Endothelial cell of umbilical vein (primary cell): ENCODE results near the gene THSD8. TPM values are rescaled to one million over a fixed set of nuclear protein-coding genes. Genes with fewer than 3 reads are reported as not detected.

ENCODE experiments used
- BruUV-seq: library from RNA; stranded (reverse); fragments of 400-500 nt; replicated peaks from 2 replicates; lab custom pipeline; 2021; lab: Mats Ljungman, UMichigan
- CTCF ChIA-PET: fragments of 300-600, 350-600 bp; sonication (Branson Sonifier 250); formaldehyde crosslinking; loops from one replicate; lab custom pipeline; 2021; ENCODE audit warnings: antibody characterized with exemption, inconsistent platforms; lab: Charles Lee
- POLR2A ChIA-PET: fragments of 300-600, 350-600 bp; sonication (Branson Sonifier 250); formaldehyde crosslinking; loops from one replicate; lab custom pipeline; 2021; ENCODE audit warnings: antibody characterized with exemption, inconsistent platforms; lab: Charles Lee
- DNase-seq: peaks from one replicate; pipeline ENCODE4 v3.0.0-alpha.2; 2011; ENCODE audit warnings: low read depth, low spot score
- FAIRE-seq: peaks from 2 replicates; lab custom pipeline; 2011; peaks lifted over from hg19 to GRCh38; lab: Jason Lieb, UNC
- H2AFZ ChIP-seq: 2 replicates; pipeline ENCODE4 v1.6.0; 2012; ENCODE audit warnings: low read depth, low read length, control low read depth, inconsistent platforms
- H3K27ac ChIP-seq: 2 replicates; pipeline ENCODE4 v1.5.1; 2011; ENCODE audit warnings: low read depth, mild to moderate bottlenecking, control low read depth, low read length, moderate library complexity; ENCODE audit not compliant: insufficient read depth
- H3K27me3 ChIP-seq, 2 experiments: 2 replicates each; pipeline versions ENCODE4 v1.6.0 to v1.6.1; 2011; ENCODE audit warnings: low read length in 2 of 2, mixed read lengths in 1 of 2; ENCODE audit not compliant: control insufficient read depth in 2 of 2, insufficient read depth in 2 of 2
- H3K36me3 ChIP-seq, 2 experiments: 2 replicates in 1 of 2; 3 replicates in 1 of 2; pipeline ENCODE4 v1.5.1; 2011; ENCODE audit warnings: low read length in 2 of 2, mild to moderate bottlenecking in 1 of 2, moderate library complexity in 1 of 2; ENCODE audit not compliant: control insufficient read depth in 2 of 2, insufficient read depth in 2 of 2; ENCODE audit errors: extremely low read depth in 1 of 2
- H3K4me1 ChIP-seq: 3 replicates; pipeline ENCODE4 v1.5.1; 2011; ENCODE audit warnings: mild to moderate bottlenecking, low read length; ENCODE audit not compliant: control insufficient read depth, insufficient read depth; ENCODE audit errors: extremely low read depth
- H3K4me2 ChIP-seq: 2 replicates; pipeline ENCODE4 v1.6.1; 2011; ENCODE audit warnings: low read length, control low read depth, mixed read lengths; ENCODE audit not compliant: insufficient read depth
- H3K4me3 ChIP-seq, 3 experiments: fragments of 200-600 bp in 1 of 3; sonication (generic), shearing (Covaris generic) in 1 of 3; replicated peaks in 1 of 3; 2 replicates each; pipeline ENCODE4 v1.5.1; 2011 to 2016; ENCODE audit warnings: control low read depth in 3 of 3, low read length in 3 of 3, mild to moderate bottlenecking in 2 of 3, inconsistent platforms in 1 of 3, low read depth in 1 of 3, moderate library complexity in 1 of 3; ENCODE audit not compliant: insufficient read depth in 1 of 3
- H3K79me2 ChIP-seq: 2 replicates; pipeline ENCODE4 v1.6.0; 2012; ENCODE audit warnings: low read length, inconsistent platforms; ENCODE audit not compliant: control insufficient read depth, insufficient read depth
- H3K9ac ChIP-seq: replicated peaks from 2 replicates; pipeline ENCODE3; 2011; ENCODE audit warnings: low read length, control low read depth; ENCODE audit not compliant: insufficient read depth; ENCODE audit errors: extremely low read depth
- H3K9me1 ChIP-seq: replicated peaks from 3 replicates; pipeline ENCODE4 v1.6.0; 2011; ENCODE audit warnings: mild to moderate bottlenecking, low read length; ENCODE audit not compliant: control insufficient read depth, insufficient read depth; ENCODE audit errors: extremely low read depth
- H3K9me3 ChIP-seq: replicated peaks from 2 replicates; pipeline ENCODE4 v1.5.1; 2012; ENCODE audit warnings: low read length, inconsistent platforms; ENCODE audit not compliant: control insufficient read depth, insufficient read depth
- H4K20me1 ChIP-seq: replicated peaks from 2 replicates; pipeline ENCODE3; 2011; ENCODE audit warnings: mild to moderate bottlenecking, low read length; ENCODE audit not compliant: control insufficient read depth, insufficient read depth; ENCODE audit errors: extremely low read depth
- FOS ChIP-seq: IDR thresholded peaks from 2 replicates; pipeline ENCODE4 v1.6.1; 2011; ENCODE audit warnings: mild to moderate bottlenecking, low read length, moderate library complexity, borderline replicate concordance; ENCODE audit not compliant: insufficient read depth
- POLR2A ChIP-seq: IDR thresholded peaks from 2 replicates; pipeline ENCODE4 v1.6.1; 2012; ENCODE audit warnings: low read depth, mild to moderate bottlenecking, control low read depth, low read length
- POLR2AphosphoS5 ChIP-seq: IDR thresholded peaks from 2 replicates; pipeline ENCODE4 v1.6.1; 2012; ENCODE audit warnings: low read depth, mild to moderate bottlenecking, control low read depth, low read length, moderate library complexity; ENCODE audit not compliant: insufficient read depth
- dilution Hi-C: fragments of 300-500 bp; cut with MboI; formaldehyde crosslinking; loops from one replicate; pipeline ENCODE4 v1.15.0; 2019; ENCODE audit warnings: low sequenced_read_pairs; ENCODE audit not compliant: extremely low pct_ligation_motif_present
- intact Hi-C: fragments of 100-400 bp; cut with micrococcal nuclease; formaldehyde crosslinking; loops from one replicate; pipeline ENCODE4 v1.10.0; 2022
- polyA plus RNA-seq, 4 experiments: library from polyadenylated mRNA; depleted of rRNA in 3 of 4; stranded (reverse) in 3 of 4; unstranded in 1 of 4; fragments of >200 nt; gene quantifications; 2 replicates each; pipeline versions ENCODE4 v1.2.1 to v1.2.3, GENCODE V29; 2011 to 2012; ENCODE audit warnings: missing spikeins in 1 of 4
- total RNA-seq: library from RNA; stranded (reverse); gene quantifications from 2 replicates; pipeline ENCODE4 v1.2.3, GENCODE V29; 2021

THSD8 gene
- total and polyA plus RNA-seq, 2 donors (not counting 3 experiments of a cell fraction or from before 2014, with no cell fraction given) = 15.9 TPM; not detected in 1

GRCh38 chr19:12800923-12801465 is 875 bp upstream of the THSD8 start:
- H3K36me3 ChIP-seq = peaks cover 0 to 12% of the 10 kb centered on the region in 2 experiments
- BruUV-seq = TSS peak; percentile 48
- CTCF ChIA-PET = interaction anchor here (4.1 to 13.8 kb wide), 3 partner anchors 24 to 46 kb away, joined by 30 to 524 read pairs (median 387); partner anchors contain the start of gene HOOK2
- H3K4me2 ChIP-seq = peak overlapping the region; percentile 68
- POLR2A ChIA-PET = interaction anchor here (0.6 to 1.4 kb wide), 2 partner anchors 9 to 62 kb away, joined by 4 to 5 read pairs; partner anchors contain the start of gene JUNB
- no peaks in the 10 kb centered on the region for H3K27me3 ChIP-seq
- H3K27ac ChIP-seq = no peak overlapping the region
- no peaks in the 10 kb centered on the region for H3K9me3 ChIP-seq
- intact Hi-C loops (loop anchor here (2.0 kb wide), 1 partner anchor 46 kb away; no protein-coding TSS in a partner anchor), dilution Hi-C loops (no loop called here)
- H3K4me3 ChIP-seq = peak overlapping the region; percentile 40 to 72 (median 64)
- H3K4me1 ChIP-seq = peaks cover 13% of the 10 kb centered on the region
- TF ChIP-seq POLR2A (no peak), POLR2AphosphoS5 (no peak)
- peak overlapping the region; percentile 63 for H2AFZ ChIP-seq
- no peaks in the 10 kb centered on the region for H4K20me1 ChIP-seq
- peak overlapping the region; percentile 57 for H3K9ac ChIP-seq
- DNase-seq (no peak), FAIRE-seq (no peak)
- peaks cover 14% of the 10 kb centered on the region for H3K79me2 ChIP-seq
- no peaks in the 10 kb centered on the region for H3K9me1 ChIP-seq

GRCh38 chr19:12802267-12803106 is 618 bp downstream of the THSD8 start:
- no peaks in the 10 kb centered on the region for H3K27me3 ChIP-seq
- peak overlapping the region; percentile 63 for H2AFZ ChIP-seq
- FAIRE-seq (peak; percentile 33), DNase-seq (no peak)
- no peak overlapping the region for H3K27ac ChIP-seq
- H3K9me1 ChIP-seq = no peaks in the 10 kb centered on the region
- H3K4me2 ChIP-seq = peak overlapping the region; percentile 35
- no peaks in the 10 kb centered on the region for H3K9me3 ChIP-seq
- POLR2A ChIA-PET = interaction anchor here (1.2 kb wide), 1 partner anchor 11 kb away, joined by 3 read pairs; the partner anchor contains the start of gene JUNB
- TF ChIP-seq POLR2A = no peak
- no peak for TF ChIP-seq FOS
- TF ChIP-seq POLR2AphosphoS5 = no peak
- H3K4me3 ChIP-seq = peak overlapping the region in 2 of 3 experiments; percentile 64 to 72
- peaks cover 0 to 12% of the 10 kb centered on the region in 2 experiments for H3K36me3 ChIP-seq
- no peaks in the 10 kb centered on the region for H4K20me1 ChIP-seq
- dilution Hi-C loops = no loop called here
- CTCF ChIA-PET = interaction anchor here (1.0 to 13.8 kb wide), 4 partner anchors 17 to 45 kb away, joined by 3 to 524 read pairs (median 208); partner anchors contain the start of gene HOOK2
- H3K4me1 ChIP-seq = peaks cover 22% of the 10 kb centered on the region
- peaks cover 14% of the 10 kb centered on the region for H3K79me2 ChIP-seq
- BruUV-seq = no TSS peak
- intact Hi-C loops = no loop called here
- no peak overlapping the region for H3K9ac ChIP-seq
